Measurements from ENCODE around the gene CST1. TPM values are rescaled to one million over a fixed set of nuclear protein-coding genes. Genes with fewer than 3 reads are reported as not detected.
"Not testable (repeated sequence)": the region's sequence is repeated elsewhere in the genome, so short reads cannot be mapped to it uniquely, and the experiment has no call there.

The CST1 gene
- total and polyA plus RNA-seq, 2 experiments from 2014 or later: 12.8 to 13.6 TPM

DNA sequence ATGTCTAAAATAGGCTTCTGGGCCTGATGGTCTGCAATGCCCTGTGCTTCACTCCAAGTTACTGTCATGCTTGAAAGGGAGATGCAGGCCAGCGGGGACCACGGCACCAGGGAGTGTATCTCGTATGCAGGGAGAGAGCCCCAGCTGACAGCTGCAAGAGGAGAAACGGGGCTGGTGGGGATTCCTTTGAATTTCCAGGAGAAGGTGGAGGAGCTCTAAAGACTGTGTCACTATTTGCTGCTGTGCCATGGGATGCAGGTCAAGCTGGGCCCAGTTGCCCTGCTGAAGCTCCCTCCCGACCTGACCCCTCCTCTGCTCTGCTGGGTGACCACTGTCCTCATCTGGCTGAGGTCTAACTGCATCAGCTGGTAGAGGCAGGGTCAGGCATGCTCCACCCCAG lies 989 bp downstream of the CST1 start:
- Histone ChIP-seq H3K4me3 (no peak overlapping the region), H3K27me3 (no peaks in the 10 kb centered on the region), H3K9me3 (ENCODE audit: low read depth) (no peaks in the 10 kb centered on the region), H4K20me1 (ENCODE audit: insufficient read depth, poor library complexity, severe bottlenecking) (no peaks in the 10 kb centered on the region), H3K27ac (no peak overlapping the region), H3K79me2 (no peaks in the 10 kb centered on the region), H3K4me2 (no peak overlapping the region), H3K9me2 (replicated peaks; ENCODE audit: insufficient read depth) (no peaks in the 10 kb centered on the region), H3K4me1 (ENCODE audit: insufficient read depth) (peaks cover under 1% of the 10 kb centered on the region), H2AFZ (no peak overlapping the region), H3K36me3 (replicated peaks; ENCODE audit: insufficient read depth, low read depth) (no peaks in the 10 kb centered on the region)
- WGBS (ENCODE audit: low lambda C conversion rate, missing lambda C conversion rate): 88% methylated on average over 5 of the region's 5 CpGs
- no peak for DNase-seq (ENCODE audit: low spot score)
- TF ChIP-seq EZH2phosphoT487 (IDR thresholded peaks at IDR 0.05; ENCODE audit: low read depth, severe bottlenecking, unreplicated experiment) (no peak), CTCF (IDR thresholded peaks at IDR 0.05; ENCODE audit: poor library complexity) (no peak), EZH2 (IDR thresholded peaks at IDR 0.05; ENCODE audit: borderline replicate concordance) (no peak)

GRCh38 chr20:23748975-23749374 lies 1.8 kb downstream of the CST1 start:
- not testable (repeated sequence) for H3K4me1 ChIP-seq (ENCODE audit: insufficient read depth); H3K27me3 ChIP-seq; H4K20me1 ChIP-seq (ENCODE audit: insufficient read depth, poor library complexity, severe bottlenecking); H3K79me2 ChIP-seq; H3K4me3 ChIP-seq; H3K27ac ChIP-seq; H2AFZ ChIP-seq; H3K36me3 ChIP-seq (replicated peaks; ENCODE audit: insufficient read depth, low read depth); H3K9me2 ChIP-seq (replicated peaks; ENCODE audit: insufficient read depth); DNase-seq (ENCODE audit: low spot score); H3K4me2 ChIP-seq; H3K9me3 ChIP-seq (ENCODE audit: low read depth)
- 91% methylated on average over 10 of the region's 10 CpGs for WGBS (ENCODE audit: low lambda C conversion rate, missing lambda C conversion rate)

- not testable (repeated sequence) for H2AFZ ChIP-seq; H3K79me2 ChIP-seq; H3K4me3 ChIP-seq; H3K27ac ChIP-seq; H3K9me3 ChIP-seq (ENCODE audit: low read depth); H3K9me2 ChIP-seq (replicated peaks; ENCODE audit: insufficient read depth); DNase-seq (ENCODE audit: low spot score); H3K4me1 ChIP-seq (ENCODE audit: insufficient read depth); H4K20me1 ChIP-seq (ENCODE audit: insufficient read depth, poor library complexity, severe bottlenecking); H3K27me3 ChIP-seq; H3K4me2 ChIP-seq; H3K36me3 ChIP-seq (replicated peaks; ENCODE audit: insufficient read depth, low read depth)
- WGBS (ENCODE audit: low lambda C conversion rate, missing lambda C conversion rate): 81% methylated on average over 7 of the region's 7 CpGs
Observed at GRCh38 chr20:23747551-23747950, 3.2 kb downstream of the CST1 start.

DNA sequence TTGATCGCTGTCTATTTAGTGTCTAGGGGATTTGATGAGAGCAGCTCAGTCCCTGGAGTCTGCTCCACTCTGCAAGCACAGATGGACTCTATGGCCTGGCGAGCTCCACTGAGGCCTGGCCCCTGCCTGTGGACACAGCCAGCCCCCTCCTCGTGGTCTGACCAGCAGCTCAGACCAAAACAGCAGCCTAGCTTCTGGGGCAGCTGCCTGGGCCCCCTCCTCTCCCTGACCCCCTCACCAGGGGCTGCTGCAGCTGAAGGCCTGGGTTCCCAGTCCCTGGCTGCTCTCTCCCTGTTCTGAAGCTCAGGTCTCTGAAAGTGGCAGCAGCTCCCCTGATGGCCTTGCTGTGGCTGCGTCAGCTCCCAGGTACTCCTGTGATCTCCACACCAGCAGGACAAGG lies 3.6 kb downstream of the CST1 start:
- H4K20me1 ChIP-seq (ENCODE audit: insufficient read depth, poor library complexity, severe bottlenecking); DNase-seq (ENCODE audit: low spot score); H3K36me3 ChIP-seq (replicated peaks; ENCODE audit: insufficient read depth, low read depth); H3K4me2 ChIP-seq; H3K27me3 ChIP-seq; H3K79me2 ChIP-seq; H3K9me3 ChIP-seq (ENCODE audit: low read depth); H3K9me2 ChIP-seq (replicated peaks; ENCODE audit: insufficient read depth); H3K27ac ChIP-seq; H3K4me3 ChIP-seq; H2AFZ ChIP-seq; H3K4me1 ChIP-seq (ENCODE audit: insufficient read depth): not testable (repeated sequence)
- WGBS (ENCODE audit: low lambda C conversion rate, missing lambda C conversion rate): 92% methylated on average over 4 of the region's 4 CpGs

- Histone ChIP-seq H2AFZ (no peak overlapping the region), H3K27ac (no peak overlapping the region), H3K27me3 (no peaks in the 10 kb centered on the region), H3K36me3 (replicated peaks; ENCODE audit: insufficient read depth, low read depth) (no peaks in the 10 kb centered on the region), H3K79me2 (no peaks in the 10 kb centered on the region), H4K20me1 (ENCODE audit: insufficient read depth, poor library complexity, severe bottlenecking) (no peaks in the 10 kb centered on the region), H3K4me2 (no peak overlapping the region), H3K9me3 (ENCODE audit: low read depth) (no peaks in the 10 kb centered on the region), H3K4me3 (no peak overlapping the region), H3K9me2 (replicated peaks; ENCODE audit: insufficient read depth) (no peaks in the 10 kb centered on the region), H3K4me1 (ENCODE audit: insufficient read depth) (no peaks in the 10 kb centered on the region)
- no peak for DNase-seq (ENCODE audit: low spot score)
- WGBS (ENCODE audit: low lambda C conversion rate, missing lambda C conversion rate): 74% methylated on average over 6 of the region's 6 CpGs
- TF ChIP-seq EZH2 (IDR thresholded peaks at IDR 0.05; ENCODE audit: borderline replicate concordance): no peak
- TF ChIP-seq EZH2phosphoT487 (IDR thresholded peaks at IDR 0.05; ENCODE audit: low read depth, severe bottlenecking, unreplicated experiment): no peak
- TF ChIP-seq CTCF (IDR thresholded peaks at IDR 0.05; ENCODE audit: poor library complexity): no peak
Observed at GRCh38 chr20:23746321-23746720, 4.4 kb downstream of the CST1 start.

All from hepatocyte (in vitro differentiated cells).